HUES64 (cell line): ENCODE results near the gene ROR1.

Source experiments
- H3K27ac ChIP-seq: 2 replicates; pipeline ENCODE4 v1.7.0; 2013; ENCODE audit warnings: low read depth, low read length, inconsistent platforms
- H3K27me3 ChIP-seq: 2 replicates; pipeline ENCODE4 v1.6.1; 2013; ENCODE audit warnings: mild to moderate bottlenecking, low read length; ENCODE audit not compliant: insufficient read depth
- H3K36me3 ChIP-seq: 2 replicates; pipeline ENCODE4 v1.6.1; 2013; ENCODE audit warnings: mild to moderate bottlenecking, low read length; ENCODE audit not compliant: insufficient read depth
- H3K4me1 ChIP-seq: 2 replicates; pipeline ENCODE4 v1.6.1; 2013; ENCODE audit warnings: mild to moderate bottlenecking, low read length, moderate library complexity; ENCODE audit not compliant: insufficient read depth
- H3K4me3 ChIP-seq: 2 replicates; pipeline ENCODE4 v1.5.1; 2013; ENCODE audit warnings: mild to moderate bottlenecking, low read length, moderate library complexity
- H3K9ac ChIP-seq: 2 replicates; pipeline ENCODE4 v1.6.1; 2013; ENCODE audit warnings: mild to moderate bottlenecking, low read depth, low read length
- H3K9me3 ChIP-seq: 2 replicates; pipeline ENCODE4 v1.6.1; 2013; ENCODE audit warnings: low read depth, low read length; ENCODE audit not compliant: insufficient read depth
- WGBS: fragments of 150-250, 120-280 bp; methylation state at CpG from one replicate; pipeline ENCODE4 v1.1.7; 2013; ENCODE audit warnings: missing lambda C conversion rate; 5-methylcytosine and 5-hydroxymethylcytosine counted together

Gene ROR1

GRCh38 chr1:64155278-64155677 is 381.5 kb downstream of the ROR1 start:
- 60% methylated on average over 1 of the region's 1 CpG for WGBS
- Histone ChIP-seq H3K36me3 (peaks cover 21% of the 10 kb centered on the region), H3K4me1 (peaks cover 16% of the 10 kb centered on the region), H3K9ac (no peak overlapping the region), H3K27ac (no peak overlapping the region), H3K9me3 (no peaks in the 10 kb centered on the region), H3K27me3 (no peaks in the 10 kb centered on the region), H3K4me3 (no peak overlapping the region)

DNA sequence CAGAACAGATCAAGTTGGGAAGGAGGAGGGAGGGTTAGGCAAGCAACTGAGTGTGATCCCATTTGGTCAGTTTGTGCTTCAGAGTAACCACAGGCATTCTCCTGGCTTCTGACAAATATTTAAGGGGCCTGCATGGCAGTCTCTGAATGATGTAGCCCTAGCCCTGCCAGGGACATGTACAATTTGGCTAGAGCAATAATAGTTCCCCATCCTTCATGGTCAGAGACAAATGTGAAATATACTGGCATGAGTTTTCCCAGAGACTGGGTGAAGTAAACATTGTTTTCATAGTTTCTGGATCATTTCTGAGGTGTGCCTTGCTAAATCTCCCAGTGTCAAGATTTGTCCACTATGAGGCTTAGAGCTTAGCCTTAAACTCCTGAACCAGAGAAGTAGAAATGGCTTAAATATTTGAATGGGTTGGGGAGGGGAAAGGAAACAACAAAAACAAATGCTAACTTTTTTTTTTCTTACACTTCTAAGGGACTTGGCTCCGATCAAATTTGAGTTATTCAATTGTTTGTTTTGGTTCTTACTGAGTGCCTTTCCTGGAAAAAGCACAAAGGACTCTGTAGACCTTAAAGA is 387.6 kb downstream of the ROR1 start:
- no peak overlapping the region for H3K27ac ChIP-seq
- H3K9me3 ChIP-seq = no peaks in the 10 kb centered on the region
- 80% methylated on average over 1 of the region's 1 CpG for WGBS
- H3K4me3 ChIP-seq = no peak overlapping the region
- H3K27me3 ChIP-seq = no peaks in the 10 kb centered on the region
- peaks cover 2% of the 10 kb centered on the region; the same call in 1 of the 2 replicates for H3K4me1 ChIP-seq
- H3K9ac ChIP-seq = no peak overlapping the region
- H3K36me3 ChIP-seq = peaks cover 58% of the 10 kb centered on the region

DNA sequence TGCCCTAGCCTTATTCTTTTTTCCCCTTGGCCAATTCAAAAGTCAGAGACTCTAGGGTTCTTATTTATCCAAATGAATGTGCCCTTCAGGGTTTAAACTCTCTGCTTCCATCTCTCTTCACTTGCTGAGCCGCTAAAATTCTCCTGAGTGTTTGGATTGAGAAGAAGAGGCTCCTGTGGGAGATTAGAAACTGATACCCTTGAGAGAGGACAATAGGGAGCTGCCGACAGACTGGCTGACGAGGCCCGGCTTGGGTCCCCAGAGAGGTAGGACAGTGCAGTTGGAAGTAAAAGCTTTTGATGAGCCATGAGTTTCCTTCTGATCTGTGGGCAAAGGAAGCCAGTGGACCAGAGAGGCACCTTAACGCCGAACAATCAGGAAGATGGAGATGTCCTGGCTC is 388.3 kb downstream of the ROR1 start:
- 0 out of 2 replicates have a peak overlapping the region, but pooled peaks have one; percentile 8 for H3K27ac ChIP-seq
- WGBS = 87% methylated on average over 6 of the region's 6 CpGs
- H3K9ac ChIP-seq = no peak overlapping the region
- H3K9me3 ChIP-seq = no peaks in the 10 kb centered on the region
- no peak overlapping the region for H3K4me3 ChIP-seq
- H3K4me1 ChIP-seq = peaks cover 2% of the 10 kb centered on the region; the same call in 1 of the 2 replicates
- H3K36me3 ChIP-seq = peaks cover 63% of the 10 kb centered on the region
- H3K27me3 ChIP-seq = no peaks in the 10 kb centered on the region

GRCh38 chr1:64162804-64163203 is 389.0 kb downstream of the ROR1 start:
- Histone ChIP-seq H3K27me3 (no peaks in the 10 kb centered on the region), H3K9ac (no peak overlapping the region), H3K9me3 (no peaks in the 10 kb centered on the region), H3K4me3 (no peak overlapping the region), H3K4me1 (peaks cover 2% of the 10 kb centered on the region; the same call in 1 of the 2 replicates), H3K27ac (no peak overlapping the region), H3K36me3 (peaks cover 68% of the 10 kb centered on the region)
- WGBS = 90% methylated on average over 1 of the region's 1 CpG

DNA sequence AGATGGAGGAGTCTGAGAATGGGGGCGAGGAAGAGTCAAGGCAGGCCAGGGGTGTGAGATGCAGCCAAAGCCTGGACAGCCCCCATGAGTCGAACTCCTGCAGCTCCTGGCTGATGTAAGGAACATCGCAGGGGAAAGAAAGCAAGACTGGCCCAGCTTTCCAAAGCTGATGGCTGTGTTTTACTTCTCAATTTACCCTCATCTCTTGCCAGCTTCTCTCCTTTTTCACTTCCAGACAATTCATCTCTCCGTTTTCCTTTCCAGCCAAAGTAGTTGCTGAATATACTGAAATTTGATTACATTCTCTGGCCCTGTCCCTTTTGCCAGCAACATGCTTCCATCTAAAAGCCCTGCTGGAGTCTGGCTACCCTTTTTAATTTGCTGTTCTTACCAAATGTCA is 389.6 kb downstream of the ROR1 start:
- no peaks in the 10 kb centered on the region for H3K9me3 ChIP-seq
- 89% methylated on average over 4 of the region's 4 CpGs for WGBS
- H3K9ac ChIP-seq = no peak overlapping the region
- peaks cover 2% of the 10 kb centered on the region; the same call in 1 of the 2 replicates for H3K4me1 ChIP-seq
- no peak overlapping the region for H3K4me3 ChIP-seq
- peaks cover 72% of the 10 kb centered on the region for H3K36me3 ChIP-seq
- no peaks in the 10 kb centered on the region for H3K27me3 ChIP-seq
- no peak overlapping the region for H3K27ac ChIP-seq

DNA sequence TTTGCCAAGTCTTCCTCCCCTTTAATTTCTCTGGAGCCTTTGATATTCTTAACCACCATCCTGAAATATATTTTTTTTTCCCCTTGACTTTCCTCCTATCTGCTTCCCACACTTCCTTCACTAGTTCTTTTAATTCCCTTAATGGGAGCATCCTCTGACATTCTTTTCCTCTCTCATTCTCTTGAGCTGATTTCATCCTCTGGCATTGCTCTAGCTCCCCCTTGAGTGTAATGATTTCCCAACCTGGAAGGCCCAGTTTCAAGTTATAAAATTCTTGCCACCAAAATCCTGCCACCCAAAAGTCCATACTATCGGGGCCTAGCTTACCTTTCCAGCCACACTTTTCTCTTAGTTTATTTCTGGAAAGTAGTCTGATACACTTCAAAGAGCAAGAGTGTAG is 390.2 kb downstream of the ROR1 start:
- peaks cover 72% of the 10 kb centered on the region for H3K36me3 ChIP-seq
- no peaks in the 10 kb centered on the region for H3K27me3 ChIP-seq
- WGBS = 69% methylated on average over 1 of the region's 1 CpG
- H3K4me3 ChIP-seq = no peak overlapping the region
- H3K9ac ChIP-seq = no peak overlapping the region
- H3K27ac ChIP-seq = no peak overlapping the region
- peaks cover 2% of the 10 kb centered on the region; the same call in 1 of the 2 replicates for H3K4me1 ChIP-seq
- no peaks in the 10 kb centered on the region for H3K9me3 ChIP-seq

GRCh38 chr1:64166629-64167028 is 392.8 kb downstream of the ROR1 start:
- Histone ChIP-seq H3K9ac (no peak overlapping the region), H3K36me3 (peaks cover 48% of the 10 kb centered on the region), H3K4me3 (no peak overlapping the region), H3K27ac (no peak overlapping the region), H3K27me3 (no peaks in the 10 kb centered on the region), H3K4me1 (peaks cover 5% of the 10 kb centered on the region), H3K9me3 (no peaks in the 10 kb centered on the region)
- 98% methylated on average over 2 of the region's 3 CpGs for WGBS

GRCh38 chr1:64167176-64167575 is 393.4 kb downstream of the ROR1 start:
- no peak overlapping the region for H3K27ac ChIP-seq
- no peak overlapping the region for H3K9ac ChIP-seq
- peaks cover 43% of the 10 kb centered on the region for H3K36me3 ChIP-seq
- H3K9me3 ChIP-seq = no peaks in the 10 kb centered on the region
- H3K4me3 ChIP-seq = no peak overlapping the region
- no peaks in the 10 kb centered on the region for H3K27me3 ChIP-seq
- peaks cover 10% of the 10 kb centered on the region for H3K4me1 ChIP-seq
- WGBS = 76% methylated on average over 2 of the region's 2 CpGs

- no peaks in the 10 kb centered on the region for H3K9me3 ChIP-seq
- H3K9ac ChIP-seq = no peak overlapping the region
- H3K27me3 ChIP-seq = no peaks in the 10 kb centered on the region
- 95% methylated on average over 1 of the region's 1 CpG for WGBS
- H3K36me3 ChIP-seq = peaks cover 30% of the 10 kb centered on the region
- no peak overlapping the region for H3K4me3 ChIP-seq
- peaks cover 22% of the 10 kb centered on the region for H3K4me1 ChIP-seq
- H3K27ac ChIP-seq = no peak overlapping the region
Measured at GRCh38 chr1:64171246-64171645, 397.4 kb downstream of the ROR1 start.

DNA sequence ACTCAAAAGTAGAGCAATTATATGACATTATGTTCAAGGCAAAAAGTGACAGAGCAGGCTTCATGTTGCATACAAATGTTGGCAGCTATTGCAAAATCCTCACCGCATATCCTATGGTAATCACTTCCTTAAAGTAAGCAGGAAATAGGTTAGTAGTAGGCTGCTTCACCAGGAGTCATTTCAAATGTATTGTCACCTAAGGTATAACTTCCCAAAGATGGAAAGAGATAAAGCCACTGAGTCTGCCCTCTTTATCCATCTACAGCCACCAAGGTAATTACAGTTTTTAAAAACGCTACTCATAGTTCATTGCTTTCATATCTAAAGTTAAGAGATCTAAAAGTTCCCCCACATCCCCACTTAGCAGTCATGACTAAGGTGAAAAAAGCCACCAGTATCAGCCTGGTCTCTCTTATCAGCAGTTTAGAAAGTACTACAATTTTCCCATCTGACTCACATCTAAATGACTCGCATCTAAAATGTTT is 398.0 kb downstream of the ROR1 start:
- Histone ChIP-seq H3K4me1 (peaks cover 22% of the 10 kb centered on the region), H3K9ac (no peak overlapping the region), H3K9me3 (no peaks in the 10 kb centered on the region), H3K36me3 (peaks cover 34% of the 10 kb centered on the region), H3K4me3 (no peak overlapping the region), H3K27me3 (no peaks in the 10 kb centered on the region), H3K27ac (no peak overlapping the region)
- 82% methylated on average over 3 of the region's 3 CpGs for WGBS

DNA sequence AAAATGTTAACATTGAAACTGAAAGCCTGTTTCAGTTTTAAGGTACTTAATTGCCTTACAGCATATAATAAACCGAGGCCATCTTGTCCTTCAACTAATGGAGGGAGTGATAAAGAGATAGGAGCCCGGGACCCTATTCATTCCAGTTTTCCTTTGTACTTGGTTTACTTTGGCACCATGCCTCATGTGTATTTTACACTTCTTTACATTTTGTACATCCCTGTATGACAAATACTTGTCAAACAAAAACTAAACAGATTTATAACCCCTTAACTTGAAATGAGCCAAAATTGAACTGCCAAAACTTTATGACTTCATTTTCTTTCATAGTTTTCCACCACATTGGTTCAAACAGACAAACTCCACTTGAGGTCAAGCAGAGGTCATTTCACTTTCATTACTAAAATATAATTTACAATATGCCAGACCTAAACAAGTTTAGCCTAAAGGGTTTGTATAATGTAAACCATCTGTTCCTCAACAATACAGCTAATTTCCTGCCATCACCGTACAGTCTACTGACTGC is 398.7 kb downstream of the ROR1 start:
- no peak overlapping the region for H3K9ac ChIP-seq
- no peak overlapping the region for H3K27ac ChIP-seq
- H3K36me3 ChIP-seq = peaks cover 35% of the 10 kb centered on the region
- H3K4me1 ChIP-seq = peaks cover 22% of the 10 kb centered on the region
- 94% methylated on average over 3 of the region's 3 CpGs for WGBS
- no peak overlapping the region for H3K4me3 ChIP-seq
- no peaks in the 10 kb centered on the region for H3K9me3 ChIP-seq
- no peaks in the 10 kb centered on the region for H3K27me3 ChIP-seq
